BE2C (cell line): ENCODE data around the gene FYB2.
A peak's percentile ranks its signal among the peaks of the same experiment; 100 is the strongest.

Experiments used
- DNase-seq: peaks from one replicate; pipeline ENCODE4 v3.0.0-alpha.2; 2020
- H3K27me3 ChIP-seq: fragments of 250-450 bp; sonication (Bioruptor Pico); 2 replicates; pipeline ENCODE4 v1.5.1; 2020; ENCODE audit warnings: mild to moderate bottlenecking
- H3K36me3 ChIP-seq: fragments of 250-450 bp; sonication (Bioruptor Pico); 2 replicates; pipeline ENCODE4 v1.5.1; 2020; ENCODE audit warnings: mild to moderate bottlenecking
- H3K4me1 ChIP-seq: fragments of 250-450 bp; sonication (Bioruptor Pico); 2 replicates; pipeline ENCODE4 v1.5.1; 2020
- H3K4me3 ChIP-seq: 2 replicates; pipeline ENCODE4 v1.5.1; 2011; ENCODE audit warnings: low read depth, low read length
- H3K9me3 ChIP-seq: fragments of 250-450 bp; sonication (Bioruptor Pico); 2 replicates; pipeline ENCODE4 v1.5.1; 2020
- CTCF ChIP-seq: IDR thresholded peaks from 2 replicates; pipeline ENCODE4 v1.5.1; 2012; ENCODE audit warnings: mild to moderate bottlenecking, low read depth, low read length

FYB2 gene

GRCh38 chr1:56773341-56774066 is 45.7 kb downstream of the FYB2 start:
- Histone ChIP-seq H3K36me3 (no peaks in the 10 kb centered on the region), H3K4me3 (no peak overlapping the region), H3K4me1 (no peaks in the 10 kb centered on the region), H3K27me3 (no peaks in the 10 kb centered on the region), H3K9me3 (no peaks in the 10 kb centered on the region)
- no peak for DNase-seq
- no peak for TF ChIP-seq CTCF

GRCh38 chr1:56771717-56772116 is 47.5 kb downstream of the FYB2 start:
- Histone ChIP-seq H3K4me3 (no peak overlapping the region), H3K4me1 (no peaks in the 10 kb centered on the region), H3K9me3 (no peaks in the 10 kb centered on the region), H3K36me3 (no peaks in the 10 kb centered on the region), H3K27me3 (no peaks in the 10 kb centered on the region)
- no peak for DNase-seq
- no peak for TF ChIP-seq CTCF

- H3K9me3 ChIP-seq = no peaks in the 10 kb centered on the region
- H3K4me3 ChIP-seq = no peak overlapping the region
- DNase-seq = no peak
- H3K4me1 ChIP-seq = no peaks in the 10 kb centered on the region
- no peaks in the 10 kb centered on the region for H3K27me3 ChIP-seq
- H3K36me3 ChIP-seq = no peaks in the 10 kb centered on the region
- no peak for TF ChIP-seq CTCF
Measured at GRCh38 chr1:56758794-56759193, 60.4 kb downstream of the FYB2 start.

GRCh38 chr1:56758135-56758534 is 61.1 kb downstream of the FYB2 start:
- DNase-seq = peak; percentile 14
- peak; percentile 13; the same call in 1 of the 2 replicates for TF ChIP-seq CTCF
- H3K36me3 ChIP-seq = no peaks in the 10 kb centered on the region
- no peak overlapping the region for H3K4me3 ChIP-seq
- no peaks in the 10 kb centered on the region for H3K27me3 ChIP-seq
- no peaks in the 10 kb centered on the region for H3K9me3 ChIP-seq
- H3K4me1 ChIP-seq = no peaks in the 10 kb centered on the region

- Histone ChIP-seq H3K27me3 (no peaks in the 10 kb centered on the region), H3K9me3 (no peaks in the 10 kb centered on the region), H3K4me1 (no peaks in the 10 kb centered on the region), H3K36me3 (no peaks in the 10 kb centered on the region), H3K4me3 (no peak overlapping the region)
- no peak for TF ChIP-seq CTCF
- DNase-seq = no peak
Measured at GRCh38 chr1:56755911-56756310, 63.3 kb downstream of the FYB2 start.

GRCh38 chr1:56754708-56755479 is 64.3 kb downstream of the FYB2 start:
- Histone ChIP-seq H3K9me3 (no peaks in the 10 kb centered on the region), H3K4me3 (no peak overlapping the region), H3K36me3 (no peaks in the 10 kb centered on the region), H3K27me3 (no peaks in the 10 kb centered on the region), H3K4me1 (no peaks in the 10 kb centered on the region)
- no peak for DNase-seq
- no peak for TF ChIP-seq CTCF
